Sigmoid colon (tissue), 7 donors: ENCODE measurements around the gene CHN2. TPM values are rescaled to one million over a fixed set of nuclear protein-coding genes. Genes with fewer than 3 reads are reported as not detected.

ENCODE experiments used
- DNase-seq: peaks from one replicate; pipeline ENCODE4 v3.0.0-alpha.2; 2019
- H3K27ac ChIP-seq, 4 donors: fragments of 200-600 bp; sonication (generic); one replicate each; pipeline ENCODE4 v1.5.1; 2016 to 2019; ENCODE audit warnings: mild to moderate bottlenecking in 1 of 4
- H3K27me3 ChIP-seq, 3 donors: fragments of 200-600 bp; sonication (generic); one replicate each; pipeline ENCODE4 v1.5.1; 2019; ENCODE audit warnings: mild to moderate bottlenecking in 1 of 3
- H3K36me3 ChIP-seq, 4 donors: fragments of 200-600 bp; sonication (generic); one replicate each; pipeline ENCODE4 v1.5.1; 2016 to 2019
- H3K4me1 ChIP-seq, 4 donors: fragments of 200-600 bp; sonication (generic); one replicate each; pipeline ENCODE4 v1.5.1; 2017 to 2019
- H3K4me3 ChIP-seq, 4 donors: fragments of 200-600 bp; sonication (generic); one replicate each; pipeline ENCODE4 v1.5.1; 2017 to 2019; ENCODE audit warnings: mild to moderate bottlenecking in 2 of 4, moderate library complexity in 1 of 4
- H3K9me3 ChIP-seq, 4 donors: fragments of 200-600 bp in 3 of 4; sonication (generic) in 3 of 4; one replicate each; pipeline versions ENCODE4 v1.5.1 to v1.6.1; 2013 to 2019
- EP300 ChIP-seq, 4 donors: sonication (generic); formaldehyde crosslinking; IDR thresholded peaks; one replicate each; pipeline ENCODE4 v1.6.1; 2017; ENCODE audit warnings: antibody characterized with exemption in 4 of 4
- POLR2A ChIP-seq, 2 donors: fragments of 450-650 bp; IDR thresholded peaks; one replicate each; pipeline ENCODE4 v1.6.1; 2016; ENCODE audit warnings: antibody characterized with exemption in 2 of 2, mild to moderate bottlenecking in 2 of 2, moderate library complexity in 2 of 2
- POLR2AphosphoS5 ChIP-seq, 4 donors: sonication (generic); formaldehyde crosslinking; IDR thresholded peaks; one replicate each; pipeline ENCODE4 v1.6.1; 2017; ENCODE audit warnings: antibody characterized with exemption in 4 of 4
- WGBS, 2 donors: extraction: QIAGEN DNeasy Blood & Tissue Kit; methylation state at CpG; one replicate each; pipeline ENCODE4 v1.1.7; 2013; 5-methylcytosine and 5-hydroxymethylcytosine counted together
- intact Hi-C: fragments of 100-400 bp; cut with DNase I; formaldehyde crosslinking; loops from one replicate; pipeline ENCODE4 v1.15.1; 2023
- polyA plus RNA-seq, 3 donors: library from polyadenylated mRNA; stranded (reverse); fragments of 200-250 nt; gene quantifications; one replicate each; pipeline ENCODE4 v1.2.3, GENCODE V29; 2013
- total RNA-seq, 4 donors: library from RNA; depleted of rRNA; stranded (reverse); fragments of >200 nt; gene quantifications; one replicate each; pipeline ENCODE4 v1.1.0, GENCODE V29; 2016
- TF ChIP-seq, protein P1 (sequence below), 4 experiments: fragments of 450-650 bp in 3 of 4; fragments of 200-600 bp in 1 of 4; IDR thresholded peaks; one replicate each; pipeline ENCODE4 v1.5.1; 2016 to 2019; ENCODE audit warnings: antibody characterized with exemption in 4 of 4, mild to moderate bottlenecking in 3 of 4, moderate library complexity in 2 of 4
- donor health status: healthy with polysubstance abuse.
- donor health status: Bipolar disorder and iron deficiency.
- donor health status: healthy.

Gene CHN2
- total and polyA plus RNA-seq, 7 donors: 4.2 to 37.7 (median 15.8) TPM

DNA sequence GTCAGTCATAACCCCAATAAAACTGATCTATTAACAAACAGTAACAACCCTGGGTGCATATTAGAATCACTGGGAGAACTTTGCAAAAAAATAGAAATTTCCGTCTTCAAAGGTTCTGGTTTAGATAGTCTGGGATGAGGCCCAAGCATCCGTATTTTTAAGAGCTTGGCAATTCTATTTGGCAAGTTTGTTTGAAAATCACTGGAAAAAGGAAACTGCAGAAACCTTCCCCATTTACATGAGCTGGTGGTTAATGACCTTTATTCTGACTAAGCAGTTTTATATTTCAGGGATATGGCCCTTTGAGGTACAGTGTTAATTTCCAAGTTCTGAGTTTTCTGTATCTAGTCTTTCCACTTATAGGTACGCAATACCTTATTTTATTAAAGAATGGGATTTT is 253.3 kb downstream of the CHN2 start:
- no peak overlapping the region for H3K27ac ChIP-seq
- H3K36me3 ChIP-seq: no peaks in the 10 kb centered on the region
- H3K27me3 ChIP-seq: no peaks in the 10 kb centered on the region
- H3K4me3 ChIP-seq: no peak overlapping the region
- no peak for TF ChIP-seq POLR2A (IDR thresholded peaks at IDR 0.05)
- TF ChIP-seq POLR2AphosphoS5 (IDR thresholded peaks at IDR 0.05): no peak
- TF ChIP-seq EP300 (IDR thresholded peaks at IDR 0.05): no peak
- TF ChIP-seq, protein P1, sequence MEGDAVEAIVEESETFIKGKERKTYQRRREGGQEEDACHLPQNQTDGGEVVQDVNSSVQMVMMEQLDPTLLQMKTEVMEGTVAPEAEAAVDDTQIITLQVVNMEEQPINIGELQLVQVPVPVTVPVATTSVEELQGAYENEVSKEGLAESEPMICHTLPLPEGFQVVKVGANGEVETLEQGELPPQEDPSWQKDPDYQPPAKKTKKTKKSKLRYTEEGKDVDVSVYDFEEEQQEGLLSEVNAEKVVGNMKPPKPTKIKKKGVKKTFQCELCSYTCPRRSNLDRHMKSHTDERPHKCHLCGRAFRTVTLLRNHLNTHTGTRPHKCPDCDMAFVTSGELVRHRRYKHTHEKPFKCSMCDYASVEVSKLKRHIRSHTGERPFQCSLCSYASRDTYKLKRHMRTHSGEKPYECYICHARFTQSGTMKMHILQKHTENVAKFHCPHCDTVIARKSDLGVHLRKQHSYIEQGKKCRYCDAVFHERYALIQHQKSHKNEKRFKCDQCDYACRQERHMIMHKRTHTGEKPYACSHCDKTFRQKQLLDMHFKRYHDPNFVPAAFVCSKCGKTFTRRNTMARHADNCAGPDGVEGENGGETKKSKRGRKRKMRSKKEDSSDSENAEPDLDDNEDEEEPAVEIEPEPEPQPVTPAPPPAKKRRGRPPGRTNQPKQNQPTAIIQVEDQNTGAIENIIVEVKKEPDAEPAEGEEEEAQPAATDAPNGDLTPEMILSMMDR (IDR thresholded peaks at IDR 0.05): no peak
- H3K9me3 ChIP-seq: no peaks in the 10 kb centered on the region
- intact Hi-C loops: no loop called here
- H3K4me1 ChIP-seq: no peaks in the 10 kb centered on the region
- no peak for DNase-seq
- 83 to 91% methylated on average over 3 of the region's 3 CpGs for WGBS, 2 donors

DNA sequence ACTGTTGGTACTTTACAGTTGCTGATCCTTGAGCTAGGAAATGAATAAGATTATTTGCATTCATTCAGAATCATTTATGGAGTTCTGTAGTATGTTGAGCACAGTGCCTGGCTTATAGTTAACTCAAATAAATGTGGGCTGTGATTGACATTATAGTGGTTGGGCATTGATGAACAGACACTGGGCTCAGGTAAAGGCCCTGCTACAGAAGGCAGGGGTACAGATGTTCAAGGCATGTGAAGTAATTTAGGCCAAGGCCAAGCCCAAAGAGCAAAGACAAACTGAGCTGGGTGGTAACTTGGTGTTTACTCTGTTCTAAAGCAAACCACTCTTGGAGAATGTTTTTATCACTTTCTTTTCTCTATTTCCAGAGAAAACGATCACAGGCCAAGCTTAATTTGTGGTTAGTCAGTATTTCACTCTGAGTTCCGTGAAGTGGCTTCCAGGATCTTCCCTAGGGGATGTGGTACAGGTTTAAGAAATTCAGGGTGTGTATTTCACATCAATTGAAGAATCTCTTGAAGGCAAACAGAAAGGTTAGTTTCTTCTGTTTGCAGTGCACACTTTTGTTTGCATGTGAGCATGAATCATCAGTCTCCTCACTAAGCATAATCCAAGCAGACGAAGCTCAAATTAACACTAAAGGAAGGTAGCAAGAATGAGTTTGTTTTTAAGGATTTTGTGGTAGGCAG is 255.1 kb downstream of the CHN2 start:
- H3K9me3 ChIP-seq: peaks cover 0 to 2% (median 0%) of the 10 kb centered on the region in 4 donors
- no peaks in the 10 kb centered on the region for H3K36me3 ChIP-seq
- DNase-seq: no peak
- TF ChIP-seq EP300 (IDR thresholded peaks at IDR 0.05) (no peak), POLR2AphosphoS5 (IDR thresholded peaks at IDR 0.05) (no peak), POLR2A (IDR thresholded peaks at IDR 0.05) (no peak)
- TF ChIP-seq, protein P1 (IDR thresholded peaks at IDR 0.05): no peak
- no peak overlapping the region for H3K27ac ChIP-seq
- intact Hi-C loops: no loop called here
- WGBS, 2 donors: 15 to 55% methylated on average over 3 of the region's 3 CpGs
- no peaks in the 10 kb centered on the region for H3K4me1 ChIP-seq
- no peak overlapping the region for H3K4me3 ChIP-seq
- no peaks in the 10 kb centered on the region for H3K27me3 ChIP-seq

GRCh38 chr7:29453021-29453420 is 258.4 kb downstream of the CHN2 start:
- Histone ChIP-seq H3K27ac (no peak overlapping the region), H3K4me3 (no peak overlapping the region)

GRCh38 chr7:29454464-29454863 is 259.9 kb downstream of the CHN2 start:
- intact Hi-C loops: no loop called here
- Histone ChIP-seq H3K27me3 (no peaks in the 10 kb centered on the region), H3K4me1 (no peaks in the 10 kb centered on the region), H3K4me3 (no peak overlapping the region), H3K36me3 (no peaks in the 10 kb centered on the region), H3K27ac (no peak overlapping the region), H3K9me3 (peaks cover 0 to 2% (median 0%) of the 10 kb centered on the region in 4 donors)
- DNase-seq: no peak
- 92 to 94% methylated on average over 4 of the region's 4 CpGs for WGBS, 2 donors
- TF ChIP-seq, protein P1 (IDR thresholded peaks at IDR 0.05): no peak
- TF ChIP-seq EP300 (IDR thresholded peaks at IDR 0.05) (no peak), POLR2AphosphoS5 (IDR thresholded peaks at IDR 0.05) (no peak), POLR2A (IDR thresholded peaks at IDR 0.05) (no peak)

More at GRCh38 chr7:29453021-29453420, 258.4 kb downstream of the CHN2 start:
- H3K9me3 ChIP-seq: peaks cover 0 to 2% (median 0%) of the 10 kb centered on the region in 4 donors
- intact Hi-C loops: no loop called here
- DNase-seq: no peak
- no peaks in the 10 kb centered on the region for H3K36me3 ChIP-seq
- TF ChIP-seq EP300 (IDR thresholded peaks at IDR 0.05) (no peak), POLR2A (IDR thresholded peaks at IDR 0.05) (no peak), POLR2AphosphoS5 (IDR thresholded peaks at IDR 0.05) (no peak)
- TF ChIP-seq, protein P1 (IDR thresholded peaks at IDR 0.05): no peak
- no peaks in the 10 kb centered on the region for H3K27me3 ChIP-seq
- no peaks in the 10 kb centered on the region for H3K4me1 ChIP-seq
- 72 to 90% methylated on average over 2 of the region's 2 CpGs for WGBS, 2 donors
